Regular cardiac myocyte (primary cell): ENCODE results near the gene TM9SF3. TPM values are rescaled to one million over a fixed set of nuclear protein-coding genes. Genes with fewer than 3 reads are reported as not detected.

Experiments used
- total RNA-seq: library from RNA; depleted of rRNA; stranded (reverse); fragments of >200 nt; gene quantifications from 2 replicates; pipeline ENCODE4 v1.2.3, GENCODE V29; 2014

TM9SF3 gene
- 181 and 197 TPM in 2 replicates for total RNA-seq

DNA sequence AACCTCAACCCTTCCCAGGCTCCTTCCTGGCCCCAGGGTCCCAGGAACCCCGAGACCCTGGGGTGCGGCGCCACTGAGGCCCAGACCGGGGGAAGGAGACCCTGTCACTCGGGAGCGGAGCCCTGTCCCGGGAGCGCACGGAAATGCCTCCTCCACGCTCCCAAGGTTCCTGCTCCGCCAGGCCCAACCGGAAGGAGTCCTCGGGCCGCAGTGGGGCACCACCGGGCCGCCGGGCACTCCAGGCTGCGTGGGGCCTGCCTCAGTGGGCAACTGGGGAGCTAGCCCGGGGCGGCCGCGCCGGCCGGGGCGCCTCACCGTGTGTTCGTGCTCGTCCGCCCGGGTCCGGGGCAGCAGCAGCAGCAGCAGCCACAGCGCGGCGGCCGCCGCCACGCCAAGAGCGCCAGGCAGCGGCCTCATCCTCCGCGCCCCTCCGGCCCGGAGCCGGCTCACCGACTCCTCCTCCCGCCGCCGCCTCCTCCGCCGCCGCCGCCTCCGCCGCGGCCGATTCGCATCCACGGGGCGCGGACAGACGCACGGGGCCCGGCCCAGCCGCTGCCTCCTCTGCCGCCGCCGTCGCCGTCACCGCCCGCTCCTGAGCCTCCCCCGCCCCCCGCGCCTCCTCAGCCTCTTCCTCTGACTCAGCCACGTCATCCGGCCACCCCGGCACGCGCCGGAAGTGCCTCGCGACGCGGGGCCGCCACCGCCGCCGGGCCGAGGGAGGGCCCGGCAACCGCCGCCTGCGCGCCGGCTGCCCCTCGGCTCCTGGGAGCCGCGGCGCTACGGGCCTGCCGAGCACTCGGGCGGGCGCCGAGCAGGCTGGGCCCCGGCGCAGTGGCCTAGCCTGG lies at the start of gene TM9SF3:
Gene TM9SF3, minus strand, starts transcription at position 594 of the 845 bp plus-strand sequence. Its CDS starts 177 bp downstream, at position 417.

GRCh38 chr10:96513698-96514561 lies 72.9 kb downstream of the TM9SF3 start, which contains the start of gene TLL2:
Gene TLL2, minus strand, starts transcription at chr10:96513926. Its CDS starts 241 bp downstream, at chr10:96513685.

Other genes starting within 250 kb of the TM9SF3 start
- not detected in 2 replicates for gene OPALIN, start 228.0 kb downstream of the TM9SF3 start, total RNA-seq
- gene TLL2, start 73.1 kb downstream of the TM9SF3 start, total RNA-seq, result 0.19 and 0.28 TPM in 2 replicates
- gene PIK3AP1, start 133.5 kb upstream of the TM9SF3 start, total RNA-seq, result 0.85 TPM in 1 of 2 replicates, not detected in the other
- gene LCOR, start 245.3 kb upstream of the TM9SF3 start, total RNA-seq, result 11.0 and 15.7 TPM in 2 replicates